G401.6 (cell line): ENCODE data around the gene RPIA.

Experiments
- FAIRE-seq: peaks from 2 replicates; lab custom pipeline; 2012; peaks lifted over from hg19 to GRCh38; lab: Jason Lieb, UNC

RPIA gene

GRCh38 chr2:88686320-88686719 is 5.2 kb upstream of the RPIA start:
- no peak for FAIRE-seq

GRCh38 chr2:88687384-88687783 is 4.1 kb upstream of the RPIA start:
- no peak for FAIRE-seq

- no peak for FAIRE-seq
Measured at GRCh38 chr2:88690591-88691338, 708 bp upstream of the RPIA start.

GRCh38 chr2:88692187-88692586 is 714 bp downstream of the RPIA start:
- no peak for FAIRE-seq

GRCh38 chr2:88693911-88694414 is 2.5 kb downstream of the RPIA start:
- FAIRE-seq: no peak

GRCh38 chr2:88696611-88697010 is 5.1 kb downstream of the RPIA start:
- no peak for FAIRE-seq

- no peak for FAIRE-seq
Measured at GRCh38 chr2:88697370-88698026, 6.0 kb downstream of the RPIA start.

- no peak for FAIRE-seq
Measured at GRCh38 chr2:88698027-88698413, 6.5 kb downstream of the RPIA start.

- FAIRE-seq: no peak
Measured at GRCh38 chr2:88698498-88699233, 7.2 kb downstream of the RPIA start.

- no peak for FAIRE-seq
Measured at GRCh38 chr2:88707003-88707402, 15.5 kb downstream of the RPIA start.

GRCh38 chr2:88709181-88709631 is 17.7 kb downstream of the RPIA start:
- no peak for FAIRE-seq

- no peak for FAIRE-seq
Measured at GRCh38 chr2:88711289-88711688, 19.8 kb downstream of the RPIA start.

- no peak for FAIRE-seq
Measured at GRCh38 chr2:88711897-88712296, 20.4 kb downstream of the RPIA start.

GRCh38 chr2:88713408-88713807 is 21.9 kb downstream of the RPIA start:
- FAIRE-seq: no peak

- FAIRE-seq: no peak
Measured at GRCh38 chr2:88714667-88715066, 23.2 kb downstream of the RPIA start.

GRCh38 chr2:88720399-88720798 is 28.9 kb downstream of the RPIA start:
- FAIRE-seq: peak; percentile 19

- FAIRE-seq: peak; percentile 90
Measured at GRCh38 chr2:88721268-88721667, 29.8 kb downstream of the RPIA start.

- no peak for FAIRE-seq
Measured at GRCh38 chr2:88724643-88725332, 33.3 kb downstream of the RPIA start.

GRCh38 chr2:88729061-88729745 is 37.7 kb downstream of the RPIA start:
- no peak for FAIRE-seq

- no peak for FAIRE-seq
Measured at GRCh38 chr2:88733155-88733902, 41.9 kb downstream of the RPIA start.

GRCh38 chr2:88735133-88735532 is 43.7 kb downstream of the RPIA start:
- no peak for FAIRE-seq
